ENCODE results near the gene ZNF530.

ZNF530 gene

GRCh38 chr19:57615346-57615745 is 15.7 kb downstream of the ZNF530 start:
- no peak for DNase-seq

GRCh38 chr19:57620673-57621348 is 21.1 kb downstream of the ZNF530 start:
- no peak for DNase-seq

DNA sequence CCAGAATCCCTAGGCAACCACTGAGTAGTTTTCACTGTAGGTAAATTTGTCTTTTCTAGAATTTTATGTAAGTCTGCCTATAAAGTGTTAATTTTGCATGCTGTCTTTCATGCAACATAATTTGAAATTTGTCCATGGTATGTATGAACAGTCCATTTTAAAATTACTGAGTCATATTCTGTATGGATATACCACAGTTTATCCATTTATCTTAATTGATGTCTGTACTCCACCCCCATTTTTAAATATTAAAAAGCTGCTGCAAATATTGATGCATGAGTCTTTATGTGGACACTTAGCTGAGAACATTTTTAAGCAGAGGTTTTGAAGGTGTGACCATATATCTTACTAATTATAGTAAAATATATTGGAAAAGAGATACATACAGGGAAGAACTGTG is 23.4 kb downstream of the ZNF530 start:
- DNase-seq: no peak

- peak; percentile 65 to 87 for DNase-seq
Measured at GRCh38 chr19:57632987-57633831, 33.5 kb downstream of the ZNF530 start, which contains the start of gene ZNF211. Gene ZNF211, plus strand, starts transcription at chr19:57633168. Its CDS starts 179 bp downstream, at chr19:57633347.

- DNase-seq: no peak
Measured at GRCh38 chr19:57633832-57634131, 34.1 kb downstream of the ZNF530 start.

DNA sequence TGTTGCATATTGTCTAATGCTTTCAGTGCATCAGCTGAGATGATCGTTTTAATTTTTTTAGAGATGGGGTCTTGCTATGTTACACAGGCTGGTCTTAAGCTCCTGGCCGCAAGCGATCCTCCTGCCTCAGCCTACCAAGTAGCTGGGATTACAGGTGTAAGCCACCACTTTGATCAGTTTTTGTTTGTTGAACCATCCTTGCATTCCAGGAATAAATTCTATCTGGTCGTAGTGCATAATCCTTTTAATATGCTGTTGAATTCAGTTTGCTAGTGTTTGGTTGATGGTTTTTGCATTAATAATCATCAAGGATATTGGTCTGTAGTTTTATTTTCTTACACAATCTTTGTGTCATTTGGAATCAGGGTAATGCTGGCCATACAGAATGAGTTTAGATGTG is 37.7 kb downstream of the ZNF530 start:
- no peak for DNase-seq

DNA sequence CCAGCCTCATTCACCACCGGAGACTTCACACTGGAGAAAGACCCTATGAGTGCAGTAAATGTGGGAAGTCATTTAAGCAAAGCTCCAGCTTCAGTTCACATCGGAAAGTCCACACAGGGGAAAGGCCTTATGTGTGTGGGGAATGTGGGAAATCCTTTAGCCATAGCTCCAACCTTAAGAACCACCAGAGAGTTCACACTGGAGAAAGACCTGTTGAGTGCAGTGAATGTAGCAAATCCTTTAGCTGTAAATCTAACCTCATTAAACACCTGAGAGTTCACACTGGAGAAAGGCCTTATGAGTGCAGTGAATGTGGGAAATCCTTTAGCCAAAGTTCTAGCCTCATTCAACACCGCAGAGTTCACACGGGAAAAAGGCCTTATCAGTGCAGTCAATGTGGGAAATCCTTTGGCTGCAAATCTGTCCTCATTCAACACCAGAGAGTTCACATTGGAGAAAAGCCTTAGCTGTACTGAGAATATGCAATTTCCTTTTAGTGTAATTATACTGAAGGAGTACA is 42.1 kb downstream of the ZNF530 start:
- no peak for DNase-seq

GRCh38 chr19:57642396-57643046 is 42.8 kb downstream of the ZNF530 start:
- no peak for DNase-seq

DNA sequence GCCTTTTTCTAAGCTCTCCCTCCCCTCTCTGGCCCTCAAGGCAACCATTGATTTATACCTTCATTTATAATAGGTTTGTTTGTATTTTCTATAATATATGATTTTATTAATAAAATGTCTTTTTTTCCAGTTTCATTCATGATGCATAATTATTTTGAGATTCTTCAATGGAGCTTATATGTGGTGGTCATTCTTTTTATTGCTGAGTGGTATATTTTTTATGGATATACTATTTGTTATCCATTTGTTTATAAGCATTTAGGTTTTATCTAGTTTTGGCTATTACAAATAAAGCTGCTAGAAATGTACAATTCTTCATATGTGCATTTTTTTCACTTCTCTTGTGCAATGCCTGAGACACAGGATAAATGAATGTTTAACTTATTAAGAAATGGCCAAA is 44.0 kb downstream of the ZNF530 start:
- DNase-seq: no peak

GRCh38 chr19:57648331-57649003 is 48.8 kb downstream of the ZNF530 start:
- no peak for DNase-seq

DNA sequence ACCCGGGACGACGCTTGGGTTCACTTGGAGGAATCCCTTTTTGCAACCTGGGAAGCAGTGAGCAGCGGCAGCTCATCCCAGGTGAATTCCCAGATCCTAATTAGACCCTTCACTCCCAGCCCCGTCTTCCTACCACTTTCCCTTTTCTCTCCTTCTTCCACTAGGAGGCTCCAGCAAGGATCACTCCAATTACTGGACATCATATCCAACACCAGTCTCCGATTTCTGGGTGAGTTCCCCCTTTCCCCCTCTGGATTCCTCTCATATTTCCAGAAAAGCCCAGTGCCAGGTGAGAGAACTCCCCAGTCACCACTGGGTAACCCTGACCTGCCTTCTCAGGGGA is 51.9 kb downstream of the ZNF530 start:
- no peak for DNase-seq

DNA sequence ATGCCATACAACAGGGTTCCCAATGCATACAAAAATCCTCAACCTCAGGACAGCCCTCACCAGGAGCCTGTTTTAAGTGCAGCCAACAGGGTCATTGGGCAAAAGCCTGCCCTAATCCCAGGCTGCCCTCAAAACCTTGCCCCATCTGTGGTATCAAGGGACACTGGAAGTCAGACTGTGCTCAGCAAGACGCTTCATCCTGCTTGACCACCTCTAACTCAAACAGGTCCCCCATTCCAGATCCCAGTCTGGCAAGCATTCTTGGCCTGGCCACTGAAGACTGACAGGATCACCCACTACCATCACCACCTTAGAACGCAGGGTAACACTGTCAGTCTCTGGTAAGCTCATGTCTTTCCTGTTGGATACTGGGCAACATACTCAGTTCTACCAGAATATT is 54.0 kb downstream of the ZNF530 start:
- DNase-seq: no peak

- DNase-seq: no peak
Measured at GRCh38 chr19:57655443-57655842, 55.8 kb downstream of the ZNF530 start.

- no peak for DNase-seq
Measured at GRCh38 chr19:57656346-57656745, 56.7 kb downstream of the ZNF530 start.

Data from SW 1271 (cell line).